Smooth muscle cell (in vitro differentiated cells): Measurements from ENCODE around the gene RBMS1. TPM values are rescaled to one million over a fixed set of nuclear protein-coding genes. Genes with fewer than 3 reads are reported as not detected.
A peak's percentile ranks its signal among the peaks of the same experiment; 100 is the strongest.

Source experiments
- DNase-seq: peaks from one replicate; lab custom pipeline; 2025; ENCODE audit not compliant: unreplicated experiment; lab: John Stamatoyannopoulos, UW
- H2AFZ ChIP-seq: fragments of 200-600 bp; sonication (generic); 2 replicates; pipeline ENCODE4 v1.6.0; 2016; ENCODE audit warnings: antibody characterized with exemption, low read depth, mild to moderate bottlenecking
- H3F3A ChIP-seq: fragments of 200-600 bp; sonication (generic); 2 replicates; pipeline ENCODE4 v1.6.0; 2017; ENCODE audit warnings: antibody characterized with exemption, low read depth
- H3K27ac ChIP-seq: fragments of 200-600 bp; sonication (generic); 2 replicates; pipeline ENCODE4 v1.5.1; 2016; ENCODE audit warnings: low read depth, mild to moderate bottlenecking
- H3K27me3 ChIP-seq: fragments of 200-600 bp; sonication (generic); 2 replicates; pipeline ENCODE4 v1.6.1; 2016; ENCODE audit warnings: low read depth, mild to moderate bottlenecking
- H3K36me3 ChIP-seq: fragments of 200-600 bp; sonication (generic); 2 replicates; pipeline ENCODE4 v1.5.1; 2016; ENCODE audit warnings: low read depth
- H3K4me1 ChIP-seq: fragments of 200-600 bp; sonication (generic); 2 replicates; pipeline ENCODE4 v1.5.1; 2016; ENCODE audit warnings: low read depth
- H3K4me2 ChIP-seq: fragments of 200-600 bp; sonication (generic); 2 replicates; pipeline ENCODE4 v1.6.0; 2016; ENCODE audit warnings: mild to moderate bottlenecking
- H3K4me3 ChIP-seq: fragments of 200-600 bp; sonication (generic); 2 replicates; pipeline ENCODE4 v1.5.1; 2016; ENCODE audit warnings: mild to moderate bottlenecking
- H3K79me2 ChIP-seq: fragments of 200-600 bp; sonication (generic); 2 replicates; pipeline ENCODE4 v1.6.0; 2016; ENCODE audit warnings: low read depth, mild to moderate bottlenecking
- H3K9ac ChIP-seq: fragments of 200-600 bp; sonication (generic); 2 replicates; pipeline ENCODE4 v1.6.0; 2016; ENCODE audit warnings: low read depth
- H3K9me3 ChIP-seq: fragments of 200-600 bp; sonication (generic); replicated peaks from 2 replicates; pipeline ENCODE4 v1.5.1; 2016; ENCODE audit warnings: low read depth
- H4K20me1 ChIP-seq: fragments of 200-600 bp; sonication (generic); 2 replicates; pipeline ENCODE4 v1.6.0; 2016; ENCODE audit warnings: low read depth
- WGBS: methylation state at CpG from one replicate; pipeline ENCODE4 v1.1.7; 2016; ENCODE audit warnings: low lambda C conversion rate; 5-methylcytosine and 5-hydroxymethylcytosine counted together
- polyA plus RNA-seq: library from polyadenylated mRNA; unstranded; fragments of >200 nt; fragmentation: Nextera tagmentation; extraction: Ambion mirVana; gene quantifications from 2 replicates; pipeline ENCODE4 v1.2.1, GENCODE V29; 2016
- total RNA-seq: library from RNA; depleted of rRNA; stranded (reverse); fragments of >200 nt; gene quantifications from 2 replicates; pipeline ENCODE4 v1.2.3, GENCODE V29; 2014
- TF ChIP-seq, protein P1 (sequence below): fragments of 200-600 bp; sonication (generic); IDR thresholded peaks from 2 replicates; pipeline ENCODE4 v1.5.1; 2017; ENCODE audit warnings: borderline replicate concordance, mild to moderate bottlenecking, antibody characterized with exemption; ENCODE audit not compliant: insufficient read depth, poor library complexity, severe bottlenecking

RBMS1 gene
- total and polyA plus RNA-seq, 2 experiments from 2014 or later: 103 to 160 TPM

DNA sequence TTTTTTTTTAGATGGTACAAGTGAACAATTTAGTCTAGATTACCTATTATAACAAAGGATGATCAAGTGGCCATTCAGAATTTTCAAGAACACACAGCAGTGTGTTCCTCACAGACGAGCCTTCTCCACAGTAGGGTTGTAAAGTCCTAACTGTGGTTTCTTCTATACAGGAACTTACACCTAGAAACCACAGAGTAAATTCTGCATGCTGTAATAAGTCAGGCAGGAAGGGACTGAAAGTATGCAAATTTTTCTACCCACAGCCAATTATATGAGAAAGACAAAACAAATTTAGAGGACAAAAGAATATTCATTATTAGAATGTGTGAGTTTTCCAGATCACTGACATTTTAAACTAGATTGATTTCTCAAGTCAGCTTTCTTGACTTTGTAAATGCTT, 99.5 kb downstream of the RBMS1 start:
- H3K4me1 ChIP-seq: peaks cover 36% of the 10 kb centered on the region
- H4K20me1 ChIP-seq: peaks cover 98% of the 10 kb centered on the region

DNA sequence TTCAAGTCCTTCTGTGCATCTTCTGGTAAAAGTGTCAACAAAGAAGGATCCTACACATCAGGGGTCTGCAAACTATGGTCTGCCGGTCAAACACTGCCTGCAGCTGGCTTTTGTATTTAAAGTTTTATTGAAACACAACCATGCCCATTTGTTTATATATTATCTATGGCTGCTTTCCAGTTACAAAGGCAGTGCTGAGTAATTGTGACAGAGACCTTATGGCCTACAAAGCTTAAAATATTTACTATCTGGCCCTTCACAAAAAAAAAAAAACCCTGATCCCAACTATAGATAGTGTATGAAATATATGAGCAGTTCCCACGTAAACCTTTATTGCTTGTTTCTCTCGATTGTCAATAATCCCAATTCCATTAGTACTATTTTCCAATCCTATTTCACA, 101.4 kb downstream of the RBMS1 start:
- H3K79me2 ChIP-seq: peaks cover 100% of the 10 kb centered on the region
- H3K4me1 ChIP-seq: peaks cover 32% of the 10 kb centered on the region
- H3K36me3 ChIP-seq: no peaks in the 10 kb centered on the region
- 48% methylated on average over 3 of the region's 3 CpGs for WGBS
- peaks cover 18% of the 10 kb centered on the region for H3F3A ChIP-seq
- peak overlapping the region; percentile 66 for H3K27ac ChIP-seq
- no peak for DNase-seq
- H3K27me3 ChIP-seq: no peaks in the 10 kb centered on the region
- no peak overlapping the region for H3K9ac ChIP-seq
- H3K4me2 ChIP-seq: peak overlapping the region; percentile 56
- TF ChIP-seq, protein P1, sequence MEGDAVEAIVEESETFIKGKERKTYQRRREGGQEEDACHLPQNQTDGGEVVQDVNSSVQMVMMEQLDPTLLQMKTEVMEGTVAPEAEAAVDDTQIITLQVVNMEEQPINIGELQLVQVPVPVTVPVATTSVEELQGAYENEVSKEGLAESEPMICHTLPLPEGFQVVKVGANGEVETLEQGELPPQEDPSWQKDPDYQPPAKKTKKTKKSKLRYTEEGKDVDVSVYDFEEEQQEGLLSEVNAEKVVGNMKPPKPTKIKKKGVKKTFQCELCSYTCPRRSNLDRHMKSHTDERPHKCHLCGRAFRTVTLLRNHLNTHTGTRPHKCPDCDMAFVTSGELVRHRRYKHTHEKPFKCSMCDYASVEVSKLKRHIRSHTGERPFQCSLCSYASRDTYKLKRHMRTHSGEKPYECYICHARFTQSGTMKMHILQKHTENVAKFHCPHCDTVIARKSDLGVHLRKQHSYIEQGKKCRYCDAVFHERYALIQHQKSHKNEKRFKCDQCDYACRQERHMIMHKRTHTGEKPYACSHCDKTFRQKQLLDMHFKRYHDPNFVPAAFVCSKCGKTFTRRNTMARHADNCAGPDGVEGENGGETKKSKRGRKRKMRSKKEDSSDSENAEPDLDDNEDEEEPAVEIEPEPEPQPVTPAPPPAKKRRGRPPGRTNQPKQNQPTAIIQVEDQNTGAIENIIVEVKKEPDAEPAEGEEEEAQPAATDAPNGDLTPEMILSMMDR: no peak
- H4K20me1 ChIP-seq: peaks cover 98% of the 10 kb centered on the region
- no peak overlapping the region for H3K4me3 ChIP-seq
- no peak overlapping the region for H2AFZ ChIP-seq
- no peaks in the 10 kb centered on the region for H3K9me3 ChIP-seq

More for the DNA sequence above, 99.5 kb downstream of the RBMS1 start:
- Histone ChIP-seq H3K27me3 (no peaks in the 10 kb centered on the region), H3F3A (peaks cover 14% of the 10 kb centered on the region), H3K4me2 (no peak overlapping the region), H3K9ac (no peak overlapping the region), H3K27ac (peak overlapping the region; percentile 26), H3K36me3 (no peaks in the 10 kb centered on the region), H2AFZ (no peak overlapping the region), H3K79me2 (peaks cover 100% of the 10 kb centered on the region), H3K9me3 (no peaks in the 10 kb centered on the region), H3K4me3 (no peak overlapping the region)
- WGBS: 35% methylated on average over 1 of the region's 1 CpG
- TF ChIP-seq, protein P1: no peak
- DNase-seq: no peak

DNA sequence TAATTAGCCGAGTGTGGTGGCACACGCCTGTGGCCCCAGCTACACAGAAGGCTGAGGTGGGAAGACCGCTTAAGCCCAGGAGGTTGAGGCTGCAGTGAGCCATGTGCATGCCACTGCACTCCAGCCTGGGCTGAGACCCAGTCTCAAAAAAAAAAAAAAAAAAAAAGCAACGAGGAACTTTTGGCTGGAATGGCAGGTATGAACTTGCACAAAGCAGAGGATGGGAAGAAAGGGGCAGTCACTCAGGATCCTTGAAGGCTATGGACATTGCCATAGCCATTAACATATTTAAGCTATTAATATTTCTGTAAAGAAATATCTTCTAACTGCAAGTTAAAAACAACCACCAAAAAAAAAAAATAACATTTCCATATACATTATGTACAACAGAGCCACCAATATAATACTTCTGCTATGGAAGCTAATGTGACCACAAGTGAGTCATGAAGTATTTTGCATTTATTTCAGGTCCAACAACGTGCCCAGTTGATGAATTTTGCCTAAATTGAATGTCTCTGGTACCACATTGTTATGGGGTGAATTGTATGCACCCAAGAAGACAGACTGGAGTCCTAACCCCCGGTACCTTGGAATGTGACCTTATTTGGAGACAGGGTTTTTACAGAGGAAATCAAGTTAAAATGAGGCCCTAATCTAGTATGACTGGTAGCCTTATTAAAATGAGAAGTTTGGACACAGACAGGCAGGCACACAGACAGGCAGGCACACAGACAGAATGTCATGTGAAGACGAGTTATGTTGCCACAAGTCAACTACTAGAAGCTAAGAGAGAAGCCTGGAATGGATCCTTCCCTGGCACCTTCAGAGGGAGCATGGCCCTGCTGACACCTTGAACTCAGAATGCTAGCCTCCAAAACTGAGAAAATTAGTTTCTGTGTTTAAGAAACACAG, 102.8 kb downstream of the RBMS1 start:
- peak overlapping the region; percentile 11 for H3K4me2 ChIP-seq
- peaks cover 11% of the 10 kb centered on the region for H3F3A ChIP-seq
- no peaks in the 10 kb centered on the region for H3K27me3 ChIP-seq
- H4K20me1 ChIP-seq: peaks cover 98% of the 10 kb centered on the region
- no peak overlapping the region for H2AFZ ChIP-seq
- peaks cover 100% of the 10 kb centered on the region for H3K79me2 ChIP-seq
- no peaks in the 10 kb centered on the region for H3K36me3 ChIP-seq
- H3K9ac ChIP-seq: no peak overlapping the region
- DNase-seq: no peak
- whole genome bisulfite sequencing: 58% methylated on average over 7 of the region's 7 CpGs
- no peaks in the 10 kb centered on the region for H3K9me3 ChIP-seq
- H3K27ac ChIP-seq: peak overlapping the region; percentile 66
- peaks cover 27% of the 10 kb centered on the region for H3K4me1 ChIP-seq
- TF ChIP-seq, protein P1: no peak
- no peak overlapping the region for H3K4me3 ChIP-seq
